Effector CD4-positive, alpha-beta T cell (primary cell): ENCODE results near the gene AP3S2.

Source experiments
- DNase-seq: peaks from one replicate; pipeline ENCODE4 v3.0.0-alpha.2; 2020

The AP3S2 gene

GRCh38 chr15:89812847-89813320 is 80.9 kb downstream of the AP3S2 start:
- no peak for DNase-seq

GRCh38 chr15:89812011-89812846 is 81.6 kb downstream of the AP3S2 start:
- DNase-seq = no peak

- no peak for DNase-seq
Observed at GRCh38 chr15:89810837-89811236, 83.0 kb downstream of the AP3S2 start.

DNA sequence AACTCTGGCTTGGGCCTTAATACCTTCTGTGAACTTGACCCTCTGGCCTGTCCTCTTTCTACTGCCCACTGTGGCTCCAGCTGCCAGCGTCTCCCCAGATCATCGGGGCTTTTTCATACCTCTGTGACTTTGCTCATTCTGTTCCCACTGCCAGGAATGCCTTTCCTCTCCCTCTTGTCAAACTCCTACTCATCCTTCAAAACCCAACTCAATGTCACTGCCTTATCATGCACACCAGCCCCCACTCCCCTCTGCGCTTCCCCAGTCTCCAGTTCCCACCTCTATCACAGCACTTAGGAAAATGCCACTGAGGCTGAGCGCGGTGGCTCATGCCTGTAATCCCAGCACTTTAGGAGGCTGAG is 84.0 kb downstream of the AP3S2 start:
- no peak for DNase-seq

GRCh38 chr15:89809093-89809786 is 84.6 kb downstream of the AP3S2 start:
- DNase-seq = no peak

DNA sequence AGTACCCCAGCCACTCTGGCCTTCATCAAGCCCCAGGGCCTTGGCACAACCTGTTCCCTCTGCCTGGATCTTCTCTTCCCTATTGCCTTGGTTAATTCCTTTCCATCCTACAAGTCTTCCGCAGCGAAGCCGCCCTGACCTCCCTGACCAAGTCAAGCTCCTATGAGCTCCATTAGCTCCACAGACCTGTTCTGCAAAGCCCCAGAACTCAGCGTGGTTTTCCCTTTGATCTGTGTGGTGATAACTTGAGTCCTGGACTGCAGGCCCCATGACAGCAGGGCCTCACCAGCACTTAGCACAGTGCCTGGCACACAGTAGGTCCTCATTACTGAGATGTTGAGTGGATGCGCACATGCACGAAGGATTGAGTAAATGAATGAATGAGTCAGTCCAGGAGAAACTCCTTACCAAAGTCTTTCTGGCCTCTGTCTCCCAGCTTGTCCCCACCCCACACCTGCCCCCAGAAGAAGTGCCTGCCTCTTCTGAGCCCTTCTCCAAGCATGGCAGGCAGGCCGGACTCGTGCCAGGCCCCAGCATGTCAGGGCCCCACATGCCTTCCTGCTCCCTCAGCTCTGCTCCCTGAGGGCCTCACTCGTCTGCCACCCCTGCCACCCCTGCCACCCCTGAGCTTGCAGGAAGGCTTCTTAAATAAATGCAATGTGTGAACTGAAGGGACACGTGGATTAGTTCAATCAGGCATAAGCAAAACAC is 85.5 kb downstream of the AP3S2 start:
- no peak for DNase-seq

DNA sequence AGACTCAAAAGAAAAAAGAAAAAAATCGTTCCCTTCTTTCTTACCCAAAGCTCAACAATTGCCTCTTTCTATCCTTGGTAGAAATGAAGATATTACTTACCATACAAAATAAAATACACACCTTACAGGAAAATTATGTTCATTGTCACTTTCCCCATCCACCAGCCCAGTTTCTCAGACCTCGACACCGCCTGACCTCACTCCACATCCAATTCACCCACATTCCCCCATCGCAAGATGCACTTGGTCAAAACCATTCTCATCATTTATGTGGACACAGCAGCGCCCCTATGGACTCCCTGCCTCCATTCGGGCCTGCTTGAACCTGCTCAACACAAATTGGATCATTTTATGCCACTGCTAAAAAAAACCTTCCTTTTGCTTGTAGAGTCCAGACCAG is 86.1 kb downstream of the AP3S2 start:
- no peak for DNase-seq

- DNase-seq = no peak
Observed at GRCh38 chr15:89806559-89807550, 86.9 kb downstream of the AP3S2 start.

DNA sequence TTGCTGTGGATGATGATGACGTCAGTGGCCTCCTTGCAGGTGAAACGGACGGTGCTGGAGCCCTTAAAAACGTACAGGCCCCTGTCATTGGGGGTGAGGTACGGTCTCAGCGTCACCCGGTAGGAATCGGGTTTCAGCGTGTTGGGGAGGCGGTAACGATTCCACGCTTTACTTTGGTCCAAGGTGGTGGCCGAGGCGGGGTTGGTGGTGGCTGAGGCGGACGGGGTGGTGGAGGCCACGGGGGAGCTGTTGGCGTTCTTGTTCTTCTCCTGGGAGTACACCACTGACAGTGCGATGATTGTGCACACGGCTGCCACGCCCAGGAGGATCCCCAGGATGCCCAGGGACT is 87.6 kb downstream of the AP3S2 start:
- no peak for DNase-seq

- DNase-seq = no peak
Observed at GRCh38 chr15:89805241-89806209, 88.3 kb downstream of the AP3S2 start.

DNA sequence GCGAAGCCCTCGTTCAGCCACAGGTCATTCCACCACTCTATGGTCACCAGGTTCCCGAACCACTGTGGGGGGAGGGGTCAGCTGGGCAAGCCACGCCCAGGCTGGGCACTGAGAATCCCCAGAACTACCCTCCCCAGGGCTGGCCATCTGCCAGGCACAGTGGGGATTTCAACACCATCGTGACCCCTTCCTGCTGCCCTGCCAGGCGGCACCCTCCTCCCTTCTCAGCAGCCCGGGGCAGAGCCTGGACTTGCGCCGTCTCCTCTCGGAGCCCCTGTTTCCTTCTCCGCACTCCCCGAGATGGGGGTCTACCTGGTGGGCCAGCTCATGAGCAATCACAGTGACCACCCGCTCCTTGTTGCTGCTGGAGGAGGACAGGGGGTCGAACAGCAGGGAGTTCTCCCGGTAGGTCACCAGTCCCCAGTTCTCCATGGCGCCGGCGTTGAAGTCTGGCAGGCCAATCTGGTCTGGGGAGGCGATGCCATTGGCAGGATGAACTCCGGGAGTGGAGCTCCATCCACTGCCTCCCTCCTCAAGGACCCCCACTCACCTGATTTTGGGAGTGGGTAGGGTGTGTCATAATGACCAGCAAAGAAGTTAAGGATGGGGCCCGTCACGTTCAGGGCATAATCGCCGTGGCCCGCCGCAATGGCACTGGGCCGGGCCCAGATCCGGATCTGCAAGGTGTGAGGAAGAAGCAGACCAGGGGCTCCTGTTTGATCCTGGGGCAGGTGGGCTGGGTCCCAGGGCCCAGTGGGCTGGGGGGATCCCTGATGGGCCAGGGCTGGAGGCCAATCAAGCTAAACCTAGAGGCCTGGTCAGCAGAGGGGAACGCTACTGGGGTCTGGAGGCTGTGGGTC is 89.6 kb downstream of the AP3S2 start:
- DNase-seq = no peak

- no peak for DNase-seq
Observed at GRCh38 chr15:89802986-89803824, 90.6 kb downstream of the AP3S2 start.

GRCh38 chr15:89802231-89802928 is 91.4 kb downstream of the AP3S2 start:
- no peak for DNase-seq

DNA sequence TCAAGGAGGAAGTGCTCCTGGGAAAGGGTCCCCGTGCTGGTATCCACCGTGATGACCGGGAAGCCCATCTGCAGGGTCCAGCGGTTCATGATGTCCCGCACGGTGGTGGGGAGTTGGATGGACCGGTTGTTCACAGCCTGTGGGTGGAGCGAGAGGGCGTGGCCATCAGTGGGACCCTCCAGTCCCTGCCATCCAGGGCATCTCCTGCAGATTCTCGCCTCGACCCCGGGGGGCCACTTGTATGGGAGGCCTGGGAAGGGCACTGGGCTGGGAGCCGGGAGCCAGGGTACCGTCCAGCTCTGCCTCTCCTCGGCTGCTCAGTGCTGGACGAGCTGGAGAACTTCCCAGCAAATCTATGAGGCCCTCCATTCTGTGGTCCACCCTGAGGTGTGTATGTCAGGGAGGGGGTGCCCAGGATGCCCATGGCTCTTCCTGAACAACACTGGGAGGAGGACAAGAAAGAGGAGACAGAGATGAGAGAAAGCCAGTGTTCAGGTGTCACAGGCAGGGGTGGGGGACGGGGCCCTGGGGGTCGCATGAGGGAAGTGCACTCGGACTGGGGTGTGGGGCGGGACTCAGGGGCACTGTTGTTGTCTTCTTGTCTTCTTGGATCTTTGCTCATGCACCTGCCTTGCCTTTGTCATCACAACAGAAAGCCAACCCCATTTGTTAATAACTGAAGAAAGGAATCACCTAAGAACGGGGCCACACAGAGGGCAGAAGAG is 92.2 kb downstream of the AP3S2 start:
- no peak for DNase-seq

DNA sequence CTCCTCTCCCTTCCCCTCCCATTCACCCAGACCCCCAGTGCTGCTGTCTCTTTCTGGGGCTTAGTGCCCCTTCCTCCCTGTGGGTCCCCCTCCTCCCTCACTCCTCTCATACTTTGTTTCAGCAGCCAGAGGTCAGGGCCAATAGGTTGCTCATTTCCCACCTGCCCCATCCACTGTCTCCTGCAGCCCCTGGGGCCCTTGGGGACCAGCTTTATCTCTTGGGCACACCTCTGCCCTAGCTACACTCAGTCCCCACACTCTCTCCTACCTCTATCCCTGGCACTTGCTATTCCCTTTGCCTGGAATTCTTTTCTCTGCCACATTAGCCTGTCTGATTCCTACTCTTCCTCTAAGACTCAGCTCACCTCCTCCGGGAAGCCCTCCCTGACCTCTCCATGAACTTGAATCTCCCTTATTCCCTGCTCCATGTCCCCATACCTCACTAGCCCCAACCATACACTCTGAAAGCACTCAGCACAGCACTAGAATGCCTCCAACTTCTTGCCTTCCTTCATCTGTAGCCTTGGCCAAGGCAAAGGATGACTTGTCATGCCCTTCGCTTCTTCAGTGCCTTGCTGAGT is 93.8 kb downstream of the AP3S2 start:
- DNase-seq = no peak

DNA sequence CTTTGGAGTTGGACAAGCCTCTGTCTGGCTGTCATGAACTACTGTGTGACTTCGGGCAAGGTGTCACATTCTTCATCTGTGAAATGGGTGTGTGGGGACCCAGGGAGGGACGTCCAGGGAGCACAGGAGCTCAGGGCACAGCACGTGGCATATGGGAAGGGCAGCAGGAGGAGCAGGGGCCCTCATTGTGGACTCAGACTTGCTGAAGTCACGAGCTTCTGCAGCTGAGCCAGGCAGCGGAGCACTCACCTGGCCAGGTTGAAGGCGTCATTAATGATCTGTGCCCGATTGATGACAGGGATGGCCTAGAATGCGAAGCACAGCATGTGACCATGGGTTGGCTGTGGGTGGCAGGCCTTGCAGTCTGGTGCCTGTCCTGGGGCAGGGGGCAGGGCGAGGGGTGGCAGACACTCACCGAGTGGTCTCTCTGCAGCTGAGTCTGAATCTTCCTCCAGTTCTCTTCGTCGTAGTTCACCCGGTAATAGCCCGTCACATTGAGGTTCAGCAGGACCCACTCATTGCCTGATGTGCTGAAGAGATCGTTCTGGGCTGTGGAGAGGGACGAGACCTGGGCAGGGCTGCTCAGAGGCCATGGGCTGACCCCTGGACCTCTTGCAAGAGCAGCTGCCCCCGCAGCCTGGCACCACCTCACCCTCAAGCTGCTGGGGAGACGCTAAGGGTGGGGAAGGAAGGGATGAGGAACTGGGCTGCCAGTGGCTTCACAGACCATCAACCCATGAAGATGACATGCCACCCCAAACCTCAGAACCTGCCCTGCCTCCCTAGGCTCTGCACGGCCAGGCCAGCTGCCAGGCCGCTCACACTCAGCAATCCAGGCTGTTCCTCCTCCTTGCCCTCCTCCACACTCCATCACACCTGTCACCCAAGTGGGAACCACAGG is 94.5 kb downstream of the AP3S2 start:
- no peak for DNase-seq
